Measurements from ENCODE around the gene CNOT4. TPM values are rescaled to one million over a fixed set of nuclear protein-coding genes. Genes with fewer than 3 reads are reported as not detected.

Gene CNOT4
- total and polyA plus RNA-seq, 10 of the 15 experiments (the other 5 are each of a cell fraction or from before 2014, with no cell fraction given), result 9.4 to 29.6 (median 16.6) TPM

DNA sequence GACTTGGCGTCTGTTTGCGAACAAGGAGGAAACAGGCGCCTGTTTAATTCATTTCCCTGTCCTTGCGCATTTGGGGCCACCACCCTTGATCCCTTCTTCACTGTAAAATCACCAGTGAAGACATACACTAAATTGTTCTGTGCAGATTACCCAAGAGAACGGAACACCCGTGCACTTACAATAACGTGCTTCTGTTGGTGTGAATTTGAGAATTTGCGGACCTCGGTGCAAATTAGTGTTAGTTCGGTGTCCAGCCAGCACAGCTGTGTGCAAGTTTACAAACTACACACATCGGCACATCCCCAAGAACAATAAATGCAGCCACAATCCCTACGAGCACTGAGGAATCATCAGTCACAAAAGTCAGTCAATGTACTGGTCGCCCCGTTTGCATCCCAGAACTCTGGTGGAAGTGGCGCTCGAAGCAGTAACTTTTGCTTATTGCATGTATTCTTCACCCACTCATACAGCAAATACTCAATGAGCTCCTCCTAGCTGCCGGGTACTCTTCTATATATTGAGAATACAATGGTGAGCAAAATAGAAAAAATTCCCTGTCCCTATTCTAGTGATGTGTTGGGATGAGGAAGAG, 786 bp upstream of the CNOT4 start (continued):
- TF ChIP-seq, protein P1, sequence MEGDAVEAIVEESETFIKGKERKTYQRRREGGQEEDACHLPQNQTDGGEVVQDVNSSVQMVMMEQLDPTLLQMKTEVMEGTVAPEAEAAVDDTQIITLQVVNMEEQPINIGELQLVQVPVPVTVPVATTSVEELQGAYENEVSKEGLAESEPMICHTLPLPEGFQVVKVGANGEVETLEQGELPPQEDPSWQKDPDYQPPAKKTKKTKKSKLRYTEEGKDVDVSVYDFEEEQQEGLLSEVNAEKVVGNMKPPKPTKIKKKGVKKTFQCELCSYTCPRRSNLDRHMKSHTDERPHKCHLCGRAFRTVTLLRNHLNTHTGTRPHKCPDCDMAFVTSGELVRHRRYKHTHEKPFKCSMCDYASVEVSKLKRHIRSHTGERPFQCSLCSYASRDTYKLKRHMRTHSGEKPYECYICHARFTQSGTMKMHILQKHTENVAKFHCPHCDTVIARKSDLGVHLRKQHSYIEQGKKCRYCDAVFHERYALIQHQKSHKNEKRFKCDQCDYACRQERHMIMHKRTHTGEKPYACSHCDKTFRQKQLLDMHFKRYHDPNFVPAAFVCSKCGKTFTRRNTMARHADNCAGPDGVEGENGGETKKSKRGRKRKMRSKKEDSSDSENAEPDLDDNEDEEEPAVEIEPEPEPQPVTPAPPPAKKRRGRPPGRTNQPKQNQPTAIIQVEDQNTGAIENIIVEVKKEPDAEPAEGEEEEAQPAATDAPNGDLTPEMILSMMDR (IDR thresholded peaks at IDR 0.05 in 2 of 3, conservative IDR thresholded peaks at IDR 0.05 in 1 of 3; ENCODE audit: control insufficient read depth in 2 of 3, extremely low read depth in 1 of 3, insufficient read depth in 1 of 3, low read depth in 3 of 3, low read length in 3 of 3), result peak in 1 of 3 experiments; percentile 34; a peak in 2 of 6 replicates

DNA sequence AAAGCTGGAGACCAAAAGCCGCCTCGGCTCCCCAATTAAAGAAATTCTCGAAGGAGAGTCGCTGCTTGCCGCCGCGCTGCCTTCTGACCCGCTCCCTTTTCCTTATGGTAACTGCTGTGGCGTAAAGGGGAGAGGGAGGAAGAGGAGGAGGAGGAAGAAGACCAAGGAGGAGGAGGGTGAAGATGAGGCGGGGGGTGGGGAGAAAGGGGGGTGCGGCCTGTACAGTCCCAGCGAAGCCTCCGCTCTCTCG, 388 bp downstream of the CNOT4 start:
- H3K4me1 ChIP-seq (ENCODE audit: control insufficient read depth, insufficient read depth, low read length), result no peaks in the 10 kb centered on the region
- no peaks in the 10 kb centered on the region for H4K20me1 ChIP-seq (ENCODE audit: control insufficient read depth, insufficient read depth)
- H3K36me3 ChIP-seq (ENCODE audit: control insufficient read depth in 2 of 2, insufficient read depth in 2 of 2, low read length in 1 of 2), result peaks cover 0 to 5% of the 10 kb centered on the region in 2 experiments; a peak in 1 of 4 replicates
- no peak for ATAC-seq
- peak overlapping the region; percentile 88; the same call in 1 of the 2 replicates for H3K4me2 ChIP-seq (ENCODE audit: control insufficient read depth, insufficient read depth)
- TF ChIP-seq CEBPB (IDR thresholded peaks at IDR 0.05; ENCODE audit: borderline replicate concordance in 1 of 2, low read depth in 2 of 2, low read length in 2 of 2), result no peak
- peak; percentile 69; the same call in 1 of the 2 replicates for TF ChIP-seq NFXL1 (IDR thresholded peaks at IDR 0.05; ENCODE audit: borderline replicate concordance)
- TF ChIP-seq DPF2 (IDR thresholded peaks at IDR 0.05), result 0 out of 2 replicates have a peak, but pooled peaks have one; percentile 15
- TF ChIP-seq, protein P2, sequence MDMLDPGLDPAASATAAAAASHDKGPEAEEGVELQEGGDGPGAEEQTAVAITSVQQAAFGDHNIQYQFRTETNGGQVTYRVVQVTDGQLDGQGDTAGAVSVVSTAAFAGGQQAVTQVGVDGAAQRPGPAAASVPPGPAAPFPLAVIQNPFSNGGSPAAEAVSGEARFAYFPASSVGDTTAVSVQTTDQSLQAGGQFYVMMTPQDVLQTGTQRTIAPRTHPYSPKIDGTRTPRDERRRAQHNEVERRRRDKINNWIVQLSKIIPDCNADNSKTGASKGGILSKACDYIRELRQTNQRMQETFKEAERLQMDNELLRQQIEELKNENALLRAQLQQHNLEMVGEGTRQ (IDR thresholded peaks at IDR 0.05; ENCODE audit: borderline replicate concordance, low read depth, low read length), result no peak
- FAIRE-seq, result no peak
- H3K79me2 ChIP-seq (ENCODE audit: control insufficient read depth, insufficient read depth, low read length), result peaks cover 51% of the 10 kb centered on the region
- peak overlapping the region; percentile 94 for H3K4me3 ChIP-seq
- no TSS peak for BruUV-seq (replicated peaks)
- SMC1A ChIA-PET (ENCODE audit: uncharacterized antibody, unreplicated experiment), result interaction anchor here (1.0 to 1.5 kb wide), 3 partner anchors 31 to 94 kb away, joined by 3 to 4 read pairs (median 3); no protein-coding TSS in a partner anchor
- peak overlapping the region; percentile 99 for H2AFZ ChIP-seq (ENCODE audit: control insufficient read depth, low read depth, low read length)
- no peak for DNase-seq (ENCODE audit: low read depth, low spot score)
- H3K9ac ChIP-seq (ENCODE audit: control insufficient read depth, insufficient read depth, low read length), result peak overlapping the region; percentile 98
- H3K27ac ChIP-seq (ENCODE audit: control insufficient read depth, insufficient read depth), result peak overlapping the region; percentile 97
- H3K27me3 ChIP-seq (replicated peaks in 1 of 2; ENCODE audit: control insufficient read depth in 2 of 2, insufficient read depth in 2 of 2, low read length in 1 of 2), result no peaks in the 10 kb centered on the region
- WGBS (ENCODE audit: insufficient coverage, insufficient replicate concordance, low lambda C conversion rate, missing lambda C conversion rate), result 0% methylated on average over 7 of the region's 14 CpGs
- peaks cover 2% of the 10 kb centered on the region; the same call in 2 of the 3 replicates for H3K9me3 ChIP-seq (replicated peaks; ENCODE audit: control insufficient read depth, insufficient read depth, low read length)
- RAD21 ChIA-PET (ENCODE audit: unreplicated experiment), result interaction anchor here (0.8 kb wide), 1 partner anchor 10 kb away, joined by 4 read pairs; no protein-coding TSS in a partner anchor
- intact Hi-C loops (cut with micrococcal nuclease; ENCODE audit: unreplicated experiment) (loop anchor here (5.0 to 10.0 kb wide), 3 partner anchors 97 to 512 kb away; partner anchors contain the start of gene MTPN), in situ Hi-C loops (cut with MboI) (no loop called here)
- POLR2A ChIA-PET, result interaction anchor here (0.9 kb wide), 1 partner anchor 153 kb away, joined by 3 read pairs; the partner anchor contains the start of gene STMP1
- CTCF ChIA-PET, result interaction anchor here (0.7 to 1.2 kb wide), 3 partner anchors 136 to 253 kb away, joined by 3 to 4 read pairs (median 3); no protein-coding TSS in a partner anchor

Measured in GM12878 (cell line).